HG03159 (cell line): ENCODE data around the gene ROPN1L.

ENCODE experiments used
- ATAC-seq: cut with Tn5 transposase; IDR thresholded peaks from one replicate; pipeline ENCODE4 v1.9.1; 2021; ENCODE audit warnings: mild to moderate bottlenecking, moderate library complexity; ENCODE audit not compliant: unreplicated experiment

Gene ROPN1L

DNA sequence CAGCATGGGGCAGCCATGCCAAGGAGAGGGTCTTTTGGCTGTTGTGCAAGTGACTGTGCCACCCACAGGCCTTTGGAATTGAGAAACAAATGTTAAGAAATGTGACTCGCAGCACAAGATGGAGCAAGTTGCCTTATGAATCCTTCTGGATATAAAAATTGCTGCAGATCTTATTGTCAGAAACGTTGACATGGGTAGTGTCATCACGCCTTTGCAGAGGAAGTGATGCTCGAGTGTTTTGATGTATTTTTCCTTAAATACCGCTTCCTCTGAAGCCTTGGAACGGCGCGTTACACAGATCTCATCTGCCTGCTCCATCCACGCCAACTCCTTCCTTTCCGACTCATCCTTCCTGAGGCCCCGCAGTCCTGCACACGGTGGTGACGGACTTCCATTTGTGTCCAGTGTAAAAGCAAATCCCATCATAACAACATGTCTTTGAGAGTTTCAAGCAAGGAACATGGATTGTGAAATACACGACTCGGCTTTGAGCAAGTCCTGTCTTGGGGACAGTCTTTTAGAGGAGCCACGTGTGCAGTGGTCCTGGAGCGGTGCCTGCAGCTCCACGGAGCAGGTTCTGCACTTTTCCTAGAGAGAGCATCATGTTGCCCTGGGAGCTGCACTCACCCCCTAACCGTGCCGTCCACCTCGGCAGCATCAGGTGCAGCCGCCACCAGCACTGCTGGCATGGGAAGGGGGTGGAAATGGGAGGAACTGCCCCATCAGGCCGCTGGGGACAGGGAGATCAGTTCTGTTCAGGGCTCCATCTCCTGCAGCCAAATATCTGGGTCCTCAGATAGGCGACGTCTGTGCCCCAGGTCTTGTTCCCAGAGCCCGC is 15.1 kb downstream of the ROPN1L start:
- ATAC-seq: no peak

DNA sequence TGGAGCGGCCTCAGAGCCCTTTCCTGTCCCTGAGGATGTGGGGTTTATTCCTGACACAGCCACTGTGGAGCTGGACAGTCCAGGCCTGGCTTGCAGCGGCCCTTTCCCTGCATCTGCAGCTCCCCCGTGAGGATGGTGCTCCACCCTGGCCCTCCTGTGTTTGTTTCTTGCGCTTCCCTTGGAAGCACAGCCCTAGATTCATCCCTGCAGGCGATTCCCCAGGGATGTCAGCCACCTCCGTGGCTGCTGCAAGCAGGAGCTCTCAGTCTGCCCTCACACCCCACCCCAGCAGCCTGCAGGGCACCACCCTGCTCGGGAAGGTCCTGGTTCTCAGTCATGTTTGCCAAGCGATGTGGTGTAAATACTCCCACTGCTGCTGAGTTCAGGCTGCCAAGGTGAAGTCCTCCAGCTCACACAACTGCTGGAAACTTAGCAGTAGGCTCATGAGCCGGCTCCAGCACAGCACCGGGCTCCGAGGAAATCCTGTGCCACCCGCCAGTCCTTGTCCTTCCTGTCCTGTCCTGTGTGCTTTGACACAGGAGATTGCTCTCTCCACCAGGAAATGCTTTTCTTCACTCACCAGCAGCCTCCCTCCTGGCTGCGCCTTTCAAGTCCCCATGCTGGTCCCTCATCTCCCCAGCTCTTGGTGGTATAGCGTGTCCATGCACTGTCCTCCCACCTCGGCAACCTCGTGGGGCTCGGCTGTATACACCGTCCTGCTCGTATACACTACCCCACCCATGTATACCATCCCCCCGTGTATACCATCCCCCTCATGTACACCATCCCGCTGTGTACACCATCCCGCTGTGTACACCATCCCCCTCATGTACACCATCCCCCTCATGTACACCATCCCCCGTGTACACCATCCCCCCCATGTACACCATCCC is 16.2 kb downstream of the ROPN1L start:
- no peak for ATAC-seq

DNA sequence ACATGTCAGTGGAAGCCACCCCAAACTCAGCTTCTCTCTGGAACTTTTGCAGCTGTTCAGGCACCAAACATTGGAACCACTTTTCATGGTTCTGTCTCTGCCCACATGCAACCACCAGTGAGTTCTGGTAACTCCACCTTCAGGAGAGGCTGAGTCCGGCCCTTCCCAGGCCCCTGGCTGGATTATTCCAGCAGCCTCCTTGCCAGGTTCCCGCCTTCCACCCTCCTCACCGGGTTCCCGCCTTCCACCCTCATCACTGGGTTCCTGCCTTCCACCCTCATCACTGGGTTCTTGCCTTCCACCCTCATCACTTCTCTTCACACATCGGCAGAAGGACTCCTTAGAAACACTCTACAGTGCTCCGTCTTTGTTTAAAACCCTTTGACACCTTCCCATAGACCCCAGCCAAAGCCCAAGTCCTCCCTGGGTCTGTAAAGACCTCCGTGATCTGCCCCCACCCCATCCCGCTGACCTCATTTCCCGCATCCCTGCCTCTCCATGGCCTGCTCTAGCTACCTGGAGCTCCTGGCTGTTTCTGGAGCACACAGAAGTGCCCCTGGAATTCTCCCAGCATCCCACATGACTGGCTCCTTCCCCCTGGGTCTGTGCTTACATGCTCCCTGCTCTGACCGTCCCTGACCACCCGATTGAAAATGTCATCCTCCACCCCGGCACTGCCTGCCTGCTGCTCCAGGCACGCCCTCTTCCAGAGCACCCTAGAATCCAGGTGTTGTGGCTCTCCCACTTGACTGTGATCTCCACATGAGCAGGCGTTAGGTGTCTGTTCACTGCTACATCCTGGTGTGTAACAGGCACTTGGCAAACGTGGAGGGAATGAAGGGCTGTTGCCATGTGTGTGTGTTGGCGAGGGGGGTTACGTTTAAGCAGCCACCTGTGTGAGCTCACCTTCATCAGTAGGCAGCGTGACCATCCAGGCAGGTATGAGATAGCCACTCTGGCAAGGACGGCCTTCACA is 17.7 kb downstream of the ROPN1L start:
- no peak for ATAC-seq

DNA sequence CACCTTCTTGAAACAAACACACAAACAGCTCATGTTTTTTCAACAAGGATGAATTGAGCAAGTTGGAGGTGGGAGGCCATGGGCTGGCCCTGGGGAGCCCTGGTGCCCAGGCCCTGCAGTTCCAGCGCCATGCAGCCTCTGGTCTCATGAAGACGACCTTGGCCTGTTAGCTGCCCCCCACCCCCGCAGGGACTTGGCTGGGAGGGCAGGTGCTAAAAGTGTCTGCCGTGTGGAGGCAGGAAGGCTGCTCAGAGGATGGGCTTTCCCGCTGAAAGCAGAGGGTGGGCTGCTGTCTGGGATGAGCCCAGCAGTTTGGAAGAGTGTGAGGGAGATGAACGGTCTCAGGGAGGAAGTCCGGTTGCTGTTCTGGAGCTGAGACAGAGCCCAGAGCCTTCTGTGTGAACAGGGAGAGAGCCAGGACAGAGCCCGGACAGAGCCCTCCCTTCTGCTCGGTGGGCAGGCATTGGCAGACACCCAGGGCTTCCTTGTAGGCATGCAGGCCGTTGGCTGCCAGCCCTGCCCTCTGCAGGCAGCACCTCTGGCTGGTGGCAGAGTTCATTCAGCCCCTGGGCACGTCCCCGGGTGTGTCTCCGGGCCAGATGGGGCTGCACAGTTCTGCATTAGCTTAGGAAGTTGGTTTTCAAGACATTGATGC is 18.7 kb downstream of the ROPN1L start:
- no peak for ATAC-seq

DNA sequence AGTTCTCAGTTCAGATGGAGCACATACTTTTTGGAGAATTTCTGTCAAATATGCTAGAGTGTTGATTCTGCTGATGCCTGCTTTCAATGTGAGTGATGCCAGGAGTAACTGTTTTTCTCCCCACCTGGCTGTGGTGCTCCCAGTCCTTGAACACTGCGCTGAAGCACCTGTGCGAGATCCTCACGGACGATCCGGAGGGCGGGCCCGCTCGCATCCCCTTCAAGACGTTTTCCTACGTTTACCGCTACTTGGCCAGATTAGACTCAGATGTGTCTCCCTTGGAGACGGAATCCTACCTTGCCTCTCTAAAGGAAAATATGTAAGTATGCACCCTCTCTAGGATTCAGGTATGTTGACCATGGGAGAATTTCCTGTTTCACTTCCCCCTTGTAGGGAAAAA is 19.4 kb downstream of the ROPN1L start:
- ATAC-seq: no peak

DNA sequence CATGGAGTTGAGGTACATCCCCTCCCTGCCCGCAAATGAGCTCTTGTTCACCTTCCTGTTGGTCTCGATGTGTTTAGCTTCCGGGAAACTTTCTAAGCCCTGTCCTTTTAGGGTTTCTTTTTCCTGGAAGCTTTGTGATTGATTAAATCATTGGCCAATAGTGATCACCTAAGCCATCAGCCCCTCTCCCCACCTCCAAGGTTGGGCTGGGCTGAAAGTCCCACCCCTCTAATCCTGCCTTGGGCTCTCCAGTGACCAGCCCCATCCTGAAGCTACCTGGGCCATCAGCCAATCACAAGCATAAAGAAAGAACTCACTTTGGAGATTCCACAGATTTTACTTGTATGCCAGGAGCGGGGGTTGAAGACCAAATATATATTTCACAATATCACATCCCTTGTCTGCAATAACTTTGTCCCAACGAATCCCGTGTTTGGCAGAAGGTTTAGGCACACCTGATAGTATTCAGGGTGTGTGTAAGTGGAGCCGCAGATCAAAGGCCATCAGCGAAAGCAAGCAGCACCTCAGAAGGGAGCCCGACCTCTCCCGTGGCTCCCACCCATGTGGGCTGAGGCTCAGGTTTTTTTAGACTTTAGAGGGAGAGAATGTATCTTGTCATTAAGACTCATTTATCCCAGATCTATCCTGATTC is 20.4 kb downstream of the ROPN1L start:
- ATAC-seq: no peak

DNA sequence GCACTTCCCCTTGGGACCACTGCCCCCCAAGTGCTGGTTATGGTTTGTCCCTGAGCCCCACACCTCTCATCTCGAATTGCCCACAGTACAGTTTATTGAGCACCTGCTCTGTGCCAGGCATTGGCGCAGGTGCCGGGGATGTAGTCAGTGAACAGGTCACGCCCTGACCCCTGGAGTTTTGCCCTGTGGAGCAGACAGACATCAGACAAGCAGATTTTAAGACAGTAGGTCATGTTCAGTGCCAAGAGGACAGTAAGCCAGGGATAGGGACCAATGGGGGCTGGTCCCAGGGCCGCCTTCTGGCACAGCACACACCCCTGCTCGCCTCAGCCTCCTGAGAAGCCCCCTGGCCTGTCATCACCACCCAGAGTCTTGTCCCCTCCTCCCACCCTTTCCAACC is 21.9 kb downstream of the ROPN1L start:
- no peak for ATAC-seq

DNA sequence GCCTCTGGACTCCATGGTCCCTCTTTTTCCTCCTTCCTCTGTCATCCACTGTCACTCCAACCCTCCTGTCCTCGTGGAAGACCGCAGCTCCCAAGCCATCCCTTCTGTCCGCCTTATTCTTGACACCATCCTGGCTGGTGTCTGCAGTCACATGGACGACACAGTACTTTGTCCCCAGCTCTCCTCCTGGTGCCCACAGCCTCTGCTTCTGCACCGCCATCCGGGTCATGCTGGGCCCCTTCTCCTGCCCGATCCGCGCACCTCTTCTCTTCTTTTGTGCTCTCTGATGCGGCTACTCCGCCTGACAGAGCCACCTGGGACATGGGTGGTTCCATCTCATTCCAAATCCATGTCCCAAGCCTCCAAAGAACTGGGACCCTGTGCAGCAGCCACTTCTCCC is 22.5 kb downstream of the ROPN1L start:
- no peak for ATAC-seq

DNA sequence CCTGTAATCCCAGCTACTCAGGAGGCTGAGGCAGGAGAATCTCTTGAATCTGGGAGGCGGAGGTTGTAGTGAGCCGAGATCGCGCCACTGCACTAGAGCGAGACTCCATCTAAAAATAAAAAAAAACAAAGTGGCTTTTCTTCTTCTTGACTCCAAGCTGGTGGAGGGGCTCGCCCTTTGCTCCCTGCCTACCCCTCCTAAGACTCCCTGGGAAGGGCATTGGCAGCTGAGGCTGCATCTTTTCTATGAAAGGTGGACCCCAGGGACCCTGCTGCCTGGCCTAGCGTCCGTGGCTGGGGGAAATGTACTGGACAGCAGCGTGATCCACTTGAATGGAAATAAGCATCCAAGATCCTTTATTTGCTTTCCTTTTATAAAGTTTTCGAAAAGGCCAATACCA is 24.0 kb downstream of the ROPN1L start:
- ATAC-seq: no peak

DNA sequence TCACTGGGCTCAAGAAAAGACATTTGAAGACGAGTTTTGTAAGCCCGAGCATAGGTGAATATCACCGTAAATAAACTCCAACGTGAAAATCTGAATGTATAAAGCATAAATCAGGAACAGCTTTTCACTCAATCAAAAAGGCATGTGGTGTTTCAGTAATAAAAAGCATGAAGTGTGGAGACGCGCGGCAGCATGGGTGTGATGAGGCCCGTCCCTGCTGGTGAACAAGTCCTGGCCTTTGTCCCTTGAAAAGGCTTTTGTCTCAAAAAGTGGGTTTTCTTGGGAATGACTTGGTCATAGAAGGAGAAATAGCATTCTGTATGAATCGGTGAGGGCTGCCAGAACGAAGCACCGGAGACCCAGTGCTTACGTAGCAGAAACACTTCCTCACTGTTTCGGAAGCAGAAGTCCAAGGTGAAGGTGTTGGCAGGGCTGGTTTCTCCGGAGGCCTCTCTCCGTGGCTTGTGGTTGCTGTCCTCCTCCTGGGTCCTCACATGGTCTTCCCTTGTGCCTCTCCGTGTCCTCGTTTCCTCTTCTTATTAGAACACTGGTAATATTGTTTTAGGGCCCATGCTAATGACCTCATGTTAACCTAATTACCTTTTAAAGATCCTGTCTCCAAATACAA is 24.9 kb downstream of the ROPN1L start:
- no peak for ATAC-seq

DNA sequence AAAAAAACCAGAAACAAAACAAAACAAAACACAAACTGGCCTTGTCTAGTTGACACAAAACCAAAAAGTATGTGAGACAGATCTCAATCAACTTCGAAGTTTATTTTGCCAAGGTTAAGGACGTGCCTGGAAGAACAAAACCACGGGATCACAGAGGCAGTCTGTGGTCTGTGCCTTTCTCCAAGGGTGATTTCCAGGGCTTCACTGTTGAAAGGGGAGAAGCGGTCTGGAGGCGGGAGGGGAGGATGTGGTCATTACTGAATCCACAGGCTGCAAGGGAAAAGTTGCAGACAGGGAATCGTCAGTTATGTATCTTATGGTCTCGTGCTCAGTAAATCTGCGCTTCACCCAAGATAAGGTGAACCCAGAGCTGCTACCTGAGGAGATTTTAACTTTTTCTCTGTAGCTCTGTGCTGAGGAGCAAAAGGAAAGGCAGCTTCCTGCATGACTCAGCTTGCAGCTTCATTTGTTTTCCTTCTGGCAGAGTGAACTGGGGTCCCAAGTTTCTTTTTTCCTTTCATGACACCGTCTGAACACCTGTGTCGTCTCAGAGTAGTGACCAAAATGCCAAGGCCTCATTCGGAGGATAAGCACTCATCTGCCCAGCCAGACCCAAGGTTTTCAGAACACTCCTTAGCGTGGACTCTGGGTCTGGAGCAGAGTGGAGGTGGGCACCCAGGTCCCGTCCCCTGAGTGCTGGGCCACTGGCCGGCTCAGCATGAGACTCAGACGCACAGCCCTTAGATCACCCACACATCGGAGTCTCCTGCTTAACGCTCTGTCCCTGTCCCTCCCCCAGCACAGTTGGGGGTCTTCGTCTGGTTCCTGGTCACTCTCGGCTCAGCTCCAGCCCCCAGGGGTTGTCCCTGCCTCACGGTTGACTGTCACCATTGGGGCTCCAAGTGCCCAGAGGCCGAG is 25.9 kb downstream of the ROPN1L start:
- no peak for ATAC-seq

DNA sequence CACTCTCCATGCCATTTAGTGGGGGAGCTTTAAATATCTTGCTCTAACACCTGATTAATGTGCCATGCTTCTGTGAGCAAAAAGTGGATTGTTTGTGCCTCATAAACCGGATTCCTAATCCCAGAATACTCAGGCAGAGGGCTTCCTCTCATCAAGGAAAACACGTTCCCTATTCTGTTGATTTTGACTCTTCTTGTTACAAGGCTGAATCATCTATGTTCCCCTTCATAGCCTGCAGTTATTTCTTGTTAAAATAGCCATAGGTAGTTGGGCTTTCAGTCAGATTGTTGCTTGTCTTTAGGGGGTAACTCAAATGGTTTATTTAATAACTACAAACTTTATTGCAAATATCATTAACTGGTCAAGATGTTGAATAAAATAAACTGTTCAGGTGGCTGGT is 26.6 kb downstream of the ROPN1L start:
- ATAC-seq: no peak

DNA sequence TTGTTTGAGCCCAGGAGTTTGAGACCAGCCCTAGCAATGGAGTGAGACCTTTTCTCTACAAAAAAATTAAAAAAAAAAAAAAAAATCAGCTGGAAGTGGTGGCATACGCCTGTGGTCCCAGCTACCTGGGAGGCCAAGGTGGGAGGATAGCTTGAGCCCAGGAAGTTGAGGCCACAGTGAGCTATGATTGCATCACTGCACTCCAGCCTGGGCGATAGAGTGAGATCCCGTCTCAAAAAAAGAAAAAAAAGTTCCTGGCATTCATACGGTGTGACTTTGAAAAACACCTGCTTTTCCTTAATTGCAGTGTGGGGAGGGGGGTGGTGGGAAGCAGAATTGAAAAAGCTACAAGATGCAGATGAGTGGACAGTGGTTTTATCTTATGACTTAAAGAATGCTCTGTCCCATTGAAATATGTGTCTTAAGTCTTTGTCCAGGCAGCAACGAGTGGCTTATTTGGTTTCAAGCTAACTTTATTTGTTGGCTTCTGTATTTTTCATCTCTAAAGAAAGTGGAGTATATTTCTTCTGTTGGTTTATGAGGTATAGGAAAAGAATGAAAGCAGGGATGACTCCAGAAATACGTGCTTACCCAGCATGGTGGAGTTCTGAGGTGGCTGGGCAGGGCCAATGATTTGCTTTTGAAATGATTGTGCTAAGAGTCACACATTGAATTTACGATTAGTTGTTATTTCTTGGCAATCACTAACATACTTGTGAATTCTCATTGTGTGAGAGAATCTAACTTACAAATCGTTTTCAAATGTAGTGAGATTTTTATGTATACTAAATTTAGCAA is 27.8 kb downstream of the ROPN1L start:
- no peak for ATAC-seq

DNA sequence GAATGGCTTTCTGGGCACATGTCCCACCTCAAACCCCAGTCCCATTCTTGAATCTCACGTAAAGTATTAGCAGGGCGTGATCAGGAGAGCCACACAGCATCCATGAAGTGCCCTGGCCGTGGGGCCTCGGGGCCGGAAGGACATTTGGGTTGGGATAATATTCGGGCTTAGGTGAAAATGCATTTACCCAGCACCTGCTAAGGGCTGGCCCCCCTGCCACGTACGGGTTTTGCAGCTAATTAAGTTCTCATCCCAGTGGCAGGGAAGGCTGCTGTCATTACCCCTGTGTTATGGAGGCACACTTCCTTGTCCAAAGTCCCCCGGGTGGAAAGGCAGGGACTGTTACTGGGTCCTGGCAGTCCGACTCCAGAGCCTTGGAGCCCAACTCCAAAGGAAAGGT is 29.0 kb downstream of the ROPN1L start:
- no peak for ATAC-seq

DNA sequence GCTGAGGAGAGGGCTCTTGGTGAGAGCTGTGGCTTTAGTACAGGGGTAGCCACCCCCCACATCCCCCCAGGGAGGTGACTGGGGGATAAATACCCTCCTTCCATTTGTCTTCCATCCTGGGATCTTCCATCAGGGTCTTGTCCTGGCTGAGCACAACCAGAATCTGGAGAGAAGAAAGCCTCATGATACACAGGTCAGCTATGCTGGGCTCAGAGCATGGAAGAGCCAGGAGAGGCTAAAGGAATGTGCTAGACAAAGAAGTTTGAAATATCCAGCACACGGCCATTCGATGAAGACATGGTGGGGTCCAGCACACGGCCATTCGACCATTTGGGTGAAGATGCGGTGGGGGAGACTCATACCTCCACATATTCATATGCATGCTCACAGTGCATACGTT is 30.0 kb downstream of the ROPN1L start:
- no peak for ATAC-seq

DNA sequence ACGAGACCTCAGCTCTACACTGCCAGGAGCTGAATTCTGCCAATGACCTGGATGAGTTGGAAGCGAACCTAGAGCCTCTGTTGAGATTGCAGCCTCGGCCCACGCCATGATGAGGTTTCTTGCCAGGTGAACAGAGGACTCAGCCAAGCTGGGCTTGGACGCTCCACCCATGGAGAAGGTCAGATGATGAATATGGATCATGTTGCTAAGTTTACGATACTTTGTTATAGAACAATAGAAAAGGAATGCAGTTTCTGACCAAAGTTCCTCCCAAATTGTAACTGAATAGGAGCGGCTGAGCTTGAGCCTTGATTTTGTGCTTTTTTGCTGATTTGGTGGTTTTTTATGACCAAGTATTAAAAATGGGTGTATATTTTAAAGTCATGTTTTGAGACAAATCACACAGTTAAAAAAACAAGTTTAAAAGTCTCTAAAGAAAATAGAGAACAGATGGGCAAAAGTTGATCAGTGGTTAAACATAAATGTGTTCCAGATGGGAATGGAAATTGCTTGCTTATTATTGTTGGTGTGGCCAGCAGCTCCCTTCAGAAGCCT is 32.9 kb downstream of the ROPN1L start:
- no peak for ATAC-seq

DNA sequence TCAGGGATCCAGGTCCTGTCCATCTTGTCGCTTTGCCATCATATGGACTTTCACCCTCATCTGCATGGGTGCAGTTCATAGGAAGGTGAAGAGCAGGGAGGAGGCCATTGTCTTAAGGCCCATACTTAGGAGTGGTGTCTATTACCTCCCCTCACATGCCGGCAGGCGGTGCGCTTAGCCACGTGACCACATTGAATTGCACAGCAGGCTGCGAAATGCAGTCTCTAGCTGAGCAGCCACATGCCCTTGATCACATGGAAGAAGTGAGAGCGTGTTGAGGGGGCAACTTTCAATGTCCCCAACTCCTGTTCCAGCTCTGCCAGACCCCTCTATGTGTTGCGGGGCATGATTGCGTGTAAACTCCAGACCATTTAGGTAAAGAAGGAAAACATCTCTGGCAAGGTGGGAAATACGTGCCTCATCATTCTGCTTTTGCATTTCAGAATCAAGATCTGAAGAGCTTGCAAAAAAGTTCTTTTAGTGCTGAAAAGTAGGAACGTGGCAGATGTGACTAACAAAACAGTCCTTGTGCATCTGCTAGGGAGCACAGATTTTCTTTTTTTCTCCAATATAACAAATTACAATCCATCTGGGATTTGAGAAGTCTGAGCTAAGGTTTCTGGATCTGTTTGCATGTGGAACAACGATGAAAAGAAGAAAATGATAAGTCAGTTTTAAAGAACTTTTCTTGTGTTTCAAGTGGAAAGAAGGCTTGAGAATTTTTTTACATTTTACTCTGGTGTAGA is 34.4 kb downstream of the ROPN1L start:
- no peak for ATAC-seq
